OCI-M1 (cell line): Measurements from ENCODE around the gene TECTB.

ENCODE experiments used
- DNase-seq: peaks from one replicate; lab custom pipeline; 2025; lab: John Stamatoyannopoulos, UW

Gene TECTB

GRCh38 chr10:112308125-112308502, 24.9 kb downstream of the TECTB start:
- no peak for DNase-seq

- no peak for DNase-seq
These were observed 28.3 kb downstream of the TECTB start for GRCh38 chr10:112311481-112311880.

GRCh38 chr10:112313234-112313633, 30.0 kb downstream of the TECTB start:
- DNase-seq, result peak; percentile 29

GRCh38 chr10:112313911-112314310, 30.7 kb downstream of the TECTB start:
- no peak for DNase-seq

- peak; percentile 90 for DNase-seq
These were observed 31.7 kb downstream of the TECTB start for GRCh38 chr10:112314822-112315474.

- DNase-seq, result peak; percentile 46
These were observed 44.5 kb downstream of the TECTB start for GRCh38 chr10:112327678-112328077.

- DNase-seq, result no peak
These were observed 47.0 kb downstream of the TECTB start for GRCh38 chr10:112330162-112330561.

- DNase-seq, result no peak
These were observed 47.5 kb downstream of the TECTB start for GRCh38 chr10:112330607-112331160.

GRCh38 chr10:112332022-112332421, 48.8 kb downstream of the TECTB start:
- no peak for DNase-seq

- DNase-seq, result no peak
These were observed 49.5 kb downstream of the TECTB start for GRCh38 chr10:112332509-112333228.

GRCh38 chr10:112333452-112333851, 50.3 kb downstream of the TECTB start:
- DNase-seq, result no peak

GRCh38 chr10:112335111-112335867, 52.1 kb downstream of the TECTB start:
- peak; percentile 72 for DNase-seq

GRCh38 chr10:112335868-112336265, 52.7 kb downstream of the TECTB start:
- DNase-seq, result no peak

- DNase-seq, result no peak
These were observed 53.5 kb downstream of the TECTB start for GRCh38 chr10:112336556-112337201.

- peak; percentile 22 for DNase-seq
These were observed 55.8 kb downstream of the TECTB start for GRCh38 chr10:112338957-112339356.

- no peak for DNase-seq
These were observed 57.4 kb downstream of the TECTB start for GRCh38 chr10:112340601-112341000.

GRCh38 chr10:112343056-112343806, 60.0 kb downstream of the TECTB start:
- DNase-seq, result peak; percentile 20

GRCh38 chr10:112344261-112344660, 61.1 kb downstream of the TECTB start:
- DNase-seq, result no peak

- DNase-seq, result no peak
These were observed 62.0 kb downstream of the TECTB start for GRCh38 chr10:112345202-112345601.

GRCh38 chr10:112345743-112346142, 62.5 kb downstream of the TECTB start:
- DNase-seq, result no peak

- DNase-seq, result no peak
These were observed 63.6 kb downstream of the TECTB start for GRCh38 chr10:112346774-112347173.
